CD4-positive, CD25-positive, alpha-beta regulatory T cell (primary cell): Measurements from ENCODE around the gene CGB1. TPM values are rescaled to one million over a fixed set of nuclear protein-coding genes. Genes with fewer than 3 reads are reported as not detected.
"Not testable (repeated sequence)": the region's sequence is repeated elsewhere in the genome, so short reads cannot be mapped to it uniquely, and the experiment has no call there.

ENCODE experiments used
- ATAC-seq, 2 donors: fragments of 150-1000 bp; cut with Tn5 transposase; one replicate each; pipeline ENCODE4 v1.10.0; 2021; ENCODE audit warnings: low read depth in 2 of 2, moderate number of reproducible peaks in 2 of 2, moderate library complexity in 1 of 2
- DNase-seq, 3 donors: peaks; one replicate each; pipeline versions ENCODE4 v3.0.0 to v3.0.0-alpha.2; 2012 to 2022; ENCODE audit warnings: mixed read lengths in 1 of 3
- H3K27ac ChIP-seq: one replicate; pipeline ENCODE4 v1.7.0; 2013; ENCODE audit warnings: mild to moderate bottlenecking, low read length; ENCODE audit not compliant: insufficient read depth, poor library complexity, severe bottlenecking
- H3K27me3 ChIP-seq: one replicate; pipeline ENCODE4 v1.7.0; 2013; ENCODE audit warnings: low read length; ENCODE audit not compliant: control insufficient read depth, insufficient read depth
- H3K36me3 ChIP-seq: one replicate; pipeline ENCODE4 v1.7.0; 2013; ENCODE audit warnings: mild to moderate bottlenecking, low read length, moderate library complexity; ENCODE audit not compliant: control insufficient read depth, insufficient read depth
- H3K4me1 ChIP-seq: 2 replicates; pipeline ENCODE4 v1.7.0; 2013; ENCODE audit warnings: mild to moderate bottlenecking, low read length; ENCODE audit not compliant: insufficient read depth, control insufficient read depth, poor library complexity, severe bottlenecking
- H3K4me3 ChIP-seq: one replicate; pipeline ENCODE4 v1.7.0; 2013; ENCODE audit warnings: low read depth, mild to moderate bottlenecking, low read length, moderate library complexity
- H3K9me3 ChIP-seq, 2 experiments: 1 replicate in 1 of 2; 2 replicates in 1 of 2; pipeline ENCODE4 v1.7.0; 2013; ENCODE audit warnings: low read length in 2 of 2, mild to moderate bottlenecking in 1 of 2, moderate library complexity in 1 of 2; ENCODE audit not compliant: control insufficient read depth in 2 of 2
- H3K27ac Mint-ChIP-seq, 3 donors: one replicate each; pipeline ENCODE4 v1.8.0; 2020 to 2022; ENCODE audit warnings: mild to moderate bottlenecking in 3 of 3, mixed read lengths in 3 of 3, moderate library complexity in 2 of 3
- H3K27me3 Mint-ChIP-seq: one replicate; pipeline ENCODE4 v1.8.0; 2022; ENCODE audit warnings: mild to moderate bottlenecking, mixed read lengths
- H3K36me3 Mint-ChIP-seq: one replicate; pipeline ENCODE4 v1.8.0; 2020; ENCODE audit warnings: mixed read lengths
- H3K4me1 Mint-ChIP-seq, 4 donors: one replicate each; pipeline ENCODE4 v1.8.0; 2020 to 2022; ENCODE audit warnings: mixed read lengths in 4 of 4, mild to moderate bottlenecking in 1 of 4
- H3K4me3 Mint-ChIP-seq, 4 donors: one replicate each; pipeline ENCODE4 v1.8.0; 2020 to 2022; ENCODE audit warnings: mild to moderate bottlenecking in 4 of 4, mixed read lengths in 4 of 4, moderate library complexity in 3 of 4
- H3K9me3 Mint-ChIP-seq, 7 donors: one replicate each; pipeline ENCODE4 v1.8.0; 2020 to 2022; ENCODE audit warnings: mixed read lengths in 7 of 7, mild to moderate bottlenecking in 3 of 7, moderate library complexity in 2 of 7
- polyA plus RNA-seq, 4 donors: library from polyadenylated mRNA; unstranded; fragments of 300-500 nt; fragmentation: Illumina TruSeq; gene quantifications; one replicate each; pipeline ENCODE4 v1.2.3, GENCODE V29; 2021
- total RNA-seq: library from RNA; stranded (reverse); gene quantifications from one replicate; pipeline ENCODE4 v1.2.3, GENCODE V29; 2022

CGB1 gene
- total RNA-seq (not detected), polyA plus RNA-seq (not detected)

DNA sequence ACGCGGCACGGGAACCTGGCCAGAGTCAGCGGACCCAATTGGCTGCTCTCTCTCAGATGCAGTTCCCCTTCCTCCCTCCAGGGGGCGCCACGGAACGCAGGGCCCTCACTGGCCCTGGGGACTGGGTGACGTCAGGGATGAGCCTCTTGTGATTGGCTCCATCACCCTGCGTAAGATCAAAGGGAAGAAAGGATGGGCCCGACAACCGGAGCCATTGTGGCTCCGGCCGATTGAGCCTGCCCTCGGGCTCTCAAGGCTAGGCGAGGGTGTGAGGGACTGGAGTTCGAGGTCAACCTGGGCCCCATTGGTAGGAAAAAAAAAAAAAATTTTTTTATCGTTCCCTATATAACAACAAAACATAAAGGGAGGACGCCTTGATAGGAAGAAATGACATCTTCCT is at the start of gene CGB1:
Gene CGB1, minus strand, starts transcription at position 81 of the 400 bp plus-strand sequence. CDS start 184 bp downstream, outside the sequence.
- not testable (repeated sequence) for H3K9me3 Mint-ChIP-seq, DNase-seq, H3K27me3 Mint-ChIP-seq, H3K4me1 Mint-ChIP-seq, H3K36me3 ChIP-seq, H3K4me3 ChIP-seq, H3K27ac ChIP-seq, H3K4me3 Mint-ChIP-seq, H3K27ac Mint-ChIP-seq, H3K27me3 ChIP-seq, ATAC-seq, H3K4me1 ChIP-seq, H3K9me3 ChIP-seq, H3K36me3 Mint-ChIP-seq

DNA sequence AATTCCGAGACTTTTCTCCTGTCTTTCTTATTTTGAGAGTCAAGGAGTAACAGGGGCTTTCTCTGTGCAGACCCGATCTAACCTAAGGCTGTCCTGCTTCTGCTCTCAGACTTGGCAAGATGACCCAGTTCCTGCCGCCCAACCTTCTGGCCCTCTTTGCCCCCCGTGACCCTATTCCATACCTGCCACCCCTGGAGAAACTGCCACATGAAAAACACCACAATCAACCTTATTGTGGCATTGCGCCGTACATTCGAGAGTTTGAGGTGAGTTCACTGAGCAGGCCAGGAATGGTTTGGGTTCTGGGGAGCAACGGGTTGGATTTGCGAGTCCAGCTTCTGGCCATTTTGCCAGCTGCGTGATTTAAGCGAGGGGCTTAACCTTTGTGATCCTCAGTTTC is 49.6 kb upstream of the CGB1 start:
- DNase-seq = no peak
- H3K4me3 Mint-ChIP-seq = peak overlapping the region; percentile 84 to 96 (median 93)
- no peaks in the 10 kb centered on the region for H3K9me3 ChIP-seq
- H3K4me1 Mint-ChIP-seq = peaks cover 0 to 55% (median 25%) of the 10 kb centered on the region in 4 donors
- H3K9me3 Mint-ChIP-seq = peaks cover 0 to 2% (median 0%) of the 10 kb centered on the region in 7 donors
- peaks cover 29% of the 10 kb centered on the region for H3K36me3 ChIP-seq
- H3K4me1 ChIP-seq = peaks cover 33% of the 10 kb centered on the region
- H3K27ac Mint-ChIP-seq = peak overlapping the region in 2 of 3 donors; percentile 79 to 86
- H3K27me3 Mint-ChIP-seq = peaks cover 11% of the 10 kb centered on the region
- no peak for ATAC-seq
- peak overlapping the region; percentile 95 for H3K4me3 ChIP-seq
- H3K27ac ChIP-seq = no peak overlapping the region
- no peaks in the 10 kb centered on the region for H3K27me3 ChIP-seq
- H3K36me3 Mint-ChIP-seq = peaks cover 16% of the 10 kb centered on the region

- Mint-ChIP-seq H3K4me1 (peaks cover 0 to 52% (median 25%) of the 10 kb centered on the region in 4 donors), H3K9me3 (peaks cover 0 to 2% (median 0%) of the 10 kb centered on the region in 7 donors), H3K36me3 (peaks cover 15% of the 10 kb centered on the region), H3K27ac (peak overlapping the region; percentile 79 to 99 (median 86)), H3K4me3 (peak overlapping the region; percentile 84 to 96 (median 93)), H3K27me3 (peaks cover 11% of the 10 kb centered on the region)
- Histone ChIP-seq H3K4me3 (peak overlapping the region; percentile 95), H3K4me1 (peaks cover 33% of the 10 kb centered on the region), H3K36me3 (peaks cover 25% of the 10 kb centered on the region), H3K27me3 (no peaks in the 10 kb centered on the region), H3K9me3 (no peaks in the 10 kb centered on the region), H3K27ac (peak overlapping the region; percentile 83)
- no peak for DNase-seq
- no peak for ATAC-seq
Observed at GRCh38 chr19:49085868-49086232, 49.2 kb upstream of the CGB1 start.

- H3K36me3 ChIP-seq = peaks cover 19% of the 10 kb centered on the region
- H3K27me3 ChIP-seq = no peaks in the 10 kb centered on the region
- peaks cover 11% of the 10 kb centered on the region for H3K27me3 Mint-ChIP-seq
- H3K36me3 Mint-ChIP-seq = peaks cover 13% of the 10 kb centered on the region
- H3K27ac ChIP-seq = peak within 1 kb of the TSS; percentile 83
- DNase-seq (peak; percentile 99 to 100 (median 100)), ATAC-seq (peak; percentile 91 to 92)
- H3K9me3 Mint-ChIP-seq = peaks cover 0 to 2% (median 0%) of the 10 kb centered on the region in 7 donors
- peaks cover 33% of the 10 kb centered on the region for H3K4me1 ChIP-seq
- peak within 1 kb of the TSS; percentile 79 to 99 (median 86) for H3K27ac Mint-ChIP-seq
- no peaks in the 10 kb centered on the region for H3K9me3 ChIP-seq
- H3K4me3 ChIP-seq = peak within 1 kb of the TSS; percentile 95
- H3K4me1 Mint-ChIP-seq = peaks cover 0 to 47% (median 26%) of the 10 kb centered on the region in 4 donors
- H3K4me3 Mint-ChIP-seq = peak within 1 kb of the TSS; percentile 84 to 96 (median 93)
Observed at GRCh38 chr19:49085020-49085867, 48.5 kb upstream of the CGB1 start, which contains the start of gene SNRNP70. TSS of gene SNRNP70 (plus strand) at chr19:49085451. CDS start at chr19:49086415, 964 bp downstream.

DNA sequence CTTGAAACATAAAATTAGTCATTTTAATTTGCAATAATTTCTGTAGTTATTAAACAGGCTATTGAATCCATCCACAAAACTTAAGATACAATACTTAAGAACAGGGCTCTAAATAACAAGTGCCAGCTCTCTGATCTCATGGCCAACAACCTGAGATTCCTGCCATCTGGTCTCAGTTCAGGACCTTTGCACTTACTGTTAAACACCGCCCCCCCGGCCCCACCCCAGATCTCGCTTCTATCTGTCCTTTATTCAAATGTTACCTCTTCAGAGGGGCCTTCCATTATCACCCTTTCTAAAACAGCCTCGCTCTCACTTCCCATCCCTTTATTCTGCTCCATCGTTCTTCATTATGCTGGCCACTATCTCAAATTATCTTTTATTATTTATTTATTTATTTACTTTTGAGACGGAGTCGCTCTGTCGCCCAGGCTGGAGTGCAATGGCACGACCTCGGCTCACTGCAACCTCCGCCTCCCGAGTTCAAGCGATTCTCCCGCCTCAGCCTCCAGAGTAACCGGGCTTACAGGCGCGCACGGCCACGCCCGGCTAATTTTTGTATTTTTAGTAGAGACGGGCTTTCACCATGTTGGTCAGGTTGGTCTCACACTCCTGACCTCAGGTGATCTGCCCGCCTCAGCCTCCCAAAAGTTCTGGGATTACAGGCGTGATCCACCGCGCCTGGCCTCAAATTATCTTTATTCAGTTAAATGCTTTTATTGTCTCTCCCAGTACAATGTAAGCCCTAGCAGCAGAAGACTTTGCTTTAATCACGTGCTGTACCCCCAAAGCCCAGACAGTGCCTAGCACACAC is 47.7 kb upstream of the CGB1 start:
- Histone ChIP-seq H3K9me3 (no peaks in the 10 kb centered on the region), H3K4me1 (peaks cover 33% of the 10 kb centered on the region), H3K27me3 (no peaks in the 10 kb centered on the region), H3K27ac (peak overlapping the region; percentile 83), H3K36me3 (peaks cover 13% of the 10 kb centered on the region), H3K4me3 (peak overlapping the region; percentile 85)
- peak overlapping the region; percentile 79 to 99 (median 86) for H3K27ac Mint-ChIP-seq
- H3K4me1 Mint-ChIP-seq = peaks cover 0 to 44% (median 27%) of the 10 kb centered on the region in 4 donors
- DNase-seq = no peak
- peaks cover 11% of the 10 kb centered on the region for H3K27me3 Mint-ChIP-seq
- H3K36me3 Mint-ChIP-seq = peaks cover 11% of the 10 kb centered on the region
- H3K4me3 Mint-ChIP-seq = peak overlapping the region; percentile 84 to 96 (median 93)
- no peak for ATAC-seq
- peaks cover 0 to 2% (median 0%) of the 10 kb centered on the region in 7 donors for H3K9me3 Mint-ChIP-seq

DNA sequence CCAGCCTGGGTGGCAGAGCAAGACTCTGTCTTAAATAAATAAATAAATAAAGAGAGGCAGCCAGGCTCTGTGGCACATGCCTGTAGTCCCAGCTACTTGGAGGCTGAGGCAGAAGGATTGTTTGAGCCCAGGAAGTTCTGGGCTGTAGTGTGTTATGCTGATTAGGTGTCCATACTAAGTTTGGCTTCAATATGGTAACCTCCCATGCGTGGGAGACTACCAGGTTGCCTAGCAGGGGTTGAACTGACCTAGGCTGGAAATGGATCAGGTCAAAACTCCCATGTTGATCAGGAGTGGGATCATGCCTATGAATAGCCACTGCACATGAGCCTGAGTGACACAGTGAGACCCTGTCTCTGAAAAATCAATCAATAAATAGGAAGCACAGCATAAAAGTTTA is 44.6 kb upstream of the CGB1 start:
- H3K27ac Mint-ChIP-seq = no peak overlapping the region
- Histone ChIP-seq H3K27me3 (no peaks in the 10 kb centered on the region), H3K27ac (no peak overlapping the region), H3K36me3 (no peaks in the 10 kb centered on the region), H3K9me3 (no peaks in the 10 kb centered on the region), H3K4me3 (no peak overlapping the region), H3K4me1 (peaks cover 12% of the 10 kb centered on the region)
- ATAC-seq = no peak
- H3K27me3 Mint-ChIP-seq = peaks cover 15% of the 10 kb centered on the region
- H3K4me1 Mint-ChIP-seq = peaks cover 0 to 17% (median 10%) of the 10 kb centered on the region in 4 donors
- peaks cover 2% of the 10 kb centered on the region for H3K36me3 Mint-ChIP-seq
- H3K4me3 Mint-ChIP-seq = peak overlapping the region in 1 of 4 donors; percentile 81
- no peak for DNase-seq
- peaks cover 0 to 2% (median 0%) of the 10 kb centered on the region in 7 donors for H3K9me3 Mint-ChIP-seq

DNA sequence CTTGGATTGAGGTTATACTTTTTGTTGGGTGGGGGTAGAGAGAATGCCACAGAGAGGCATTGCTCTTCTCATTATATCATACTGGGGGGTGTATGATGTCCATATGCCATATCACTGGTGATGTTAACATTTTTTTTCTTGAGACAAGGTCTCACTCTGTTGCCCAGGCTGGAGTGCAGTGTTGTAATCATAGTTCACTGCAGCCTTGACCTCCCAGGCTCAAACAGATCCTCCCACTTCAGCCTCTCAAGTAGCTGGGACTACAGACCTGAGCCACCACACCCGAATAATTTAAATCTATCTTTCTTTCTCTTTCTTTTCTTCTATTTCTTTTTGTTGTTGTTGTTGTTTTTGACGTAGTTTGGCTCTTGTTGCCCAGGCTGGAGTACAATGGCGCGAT is 43.7 kb upstream of the CGB1 start:
- no peak for DNase-seq
- H3K27me3 Mint-ChIP-seq = peaks cover 17% of the 10 kb centered on the region

More for the DNA sequence above, 43.7 kb upstream of the CGB1 start:
- H3K9me3 ChIP-seq = no peaks in the 10 kb centered on the region
- Mint-ChIP-seq H3K9me3 (peaks cover 0 to 2% (median 0%) of the 10 kb centered on the region in 7 donors), H3K36me3 (no peaks in the 10 kb centered on the region), H3K4me3 (no peak overlapping the region), H3K27ac (no peak overlapping the region), H3K4me1 (peaks cover 0 to 12% (median 6%) of the 10 kb centered on the region in 4 donors)
- H3K36me3 ChIP-seq = no peaks in the 10 kb centered on the region
- ATAC-seq = no peak
- H3K27ac ChIP-seq = no peak overlapping the region
- H3K27me3 ChIP-seq = no peaks in the 10 kb centered on the region
- peaks cover 5% of the 10 kb centered on the region for H3K4me1 ChIP-seq
- no peak overlapping the region for H3K4me3 ChIP-seq
